ENCODE measurements around the gene CNTN4.
"Not testable (repeated sequence)": the region's sequence is repeated elsewhere in the genome, so short reads cannot be mapped to it uniquely, and the experiment has no call there.

CNTN4 gene

GRCh38 chr3:2098398-2099027 lies at the start of gene CNTN4:
Gene CNTN4, plus strand, starts transcription at chr3:2098866.
- H3K36me3 ChIP-seq (ENCODE audit: control insufficient read depth in 1 of 2, insufficient read depth in 2 of 2, low read length in 2 of 2): no peaks in the 10 kb centered on the region
- H3K27me3 ChIP-seq (ENCODE audit: control insufficient read depth in 1 of 2, insufficient read depth in 2 of 2, low read length in 2 of 2): peaks cover 0 to 18% of the 10 kb centered on the region in 2 donors
- peak within 1 kb of the TSS; percentile 35 to 58 for H3K4me3 ChIP-seq (ENCODE audit: low read depth in 1 of 2, low read length in 2 of 2)
- no peak within 1 kb of the TSS for H3K9ac ChIP-seq (ENCODE audit: low read depth in 1 of 2, low read length in 2 of 2)
- peaks cover 0 to 8% of the 10 kb centered on the region in 2 donors for H3K4me1 ChIP-seq (ENCODE audit: control insufficient read depth in 1 of 2, insufficient read depth in 2 of 2, low read length in 2 of 2)
- peak within 1 kb of the TSS; percentile 20 for H3K27ac ChIP-seq (ENCODE audit: low read depth, low read length)
- H3K9me3 ChIP-seq (ENCODE audit: control insufficient read depth in 1 of 2, low read length in 2 of 2): no peaks in the 10 kb centered on the region

- H3K9ac ChIP-seq (ENCODE audit: low read depth in 1 of 2, low read length in 2 of 2): no peak overlapping the region
- H3K27ac ChIP-seq (ENCODE audit: low read depth, low read length): no peak overlapping the region
- H3K4me3 ChIP-seq (ENCODE audit: low read depth in 1 of 2, low read length in 2 of 2): no peak overlapping the region
- H3K4me1 ChIP-seq (ENCODE audit: control insufficient read depth in 1 of 2, insufficient read depth in 2 of 2, low read length in 2 of 2): no peaks in the 10 kb centered on the region
- no peaks in the 10 kb centered on the region for H3K36me3 ChIP-seq (ENCODE audit: control insufficient read depth in 1 of 2, insufficient read depth in 2 of 2, low read length in 2 of 2)
- peaks cover 2 to 6% of the 10 kb centered on the region in 2 donors for H3K9me3 ChIP-seq (ENCODE audit: control insufficient read depth in 1 of 2, low read length in 2 of 2)
- no peaks in the 10 kb centered on the region for H3K27me3 ChIP-seq (ENCODE audit: control insufficient read depth in 1 of 2, insufficient read depth in 2 of 2, low read length in 2 of 2)
These were observed 37.3 kb upstream of the CNTN4 start for GRCh38 chr3:2061360-2061759.

- Histone ChIP-seq H3K36me3 (ENCODE audit: control insufficient read depth in 1 of 2, insufficient read depth in 2 of 2, low read length in 2 of 2) (no peaks in the 10 kb centered on the region), H3K9ac (ENCODE audit: low read depth in 1 of 2, low read length in 2 of 2) (no peak overlapping the region), H3K9me3 (ENCODE audit: control insufficient read depth in 1 of 2, low read length in 2 of 2) (no peaks in the 10 kb centered on the region), H3K27ac (ENCODE audit: low read depth, low read length) (no peak overlapping the region), H3K4me3 (ENCODE audit: low read depth in 1 of 2, low read length in 2 of 2) (no peak overlapping the region), H3K27me3 (ENCODE audit: control insufficient read depth in 1 of 2, insufficient read depth in 2 of 2, low read length in 2 of 2) (no peaks in the 10 kb centered on the region), H3K4me1 (ENCODE audit: control insufficient read depth in 1 of 2, insufficient read depth in 2 of 2, low read length in 2 of 2) (no peaks in the 10 kb centered on the region)
These were observed 27.1 kb upstream of the CNTN4 start for GRCh38 chr3:2071531-2071930.

- H3K36me3 ChIP-seq (ENCODE audit: control insufficient read depth in 1 of 2, insufficient read depth in 2 of 2, low read length in 2 of 2): no peaks in the 10 kb centered on the region
- no peak overlapping the region for H3K9ac ChIP-seq (ENCODE audit: low read depth in 1 of 2, low read length in 2 of 2)
- H3K4me1 ChIP-seq (ENCODE audit: control insufficient read depth in 1 of 2, insufficient read depth in 2 of 2, low read length in 2 of 2): no peaks in the 10 kb centered on the region
- H3K4me3 ChIP-seq (ENCODE audit: low read depth in 1 of 2, low read length in 2 of 2): no peak overlapping the region
- H3K9me3 ChIP-seq (ENCODE audit: control insufficient read depth in 1 of 2, low read length in 2 of 2): peaks cover 0 to 3% of the 10 kb centered on the region in 2 donors
- H3K27ac ChIP-seq (ENCODE audit: low read depth, low read length): no peak overlapping the region
- no peaks in the 10 kb centered on the region for H3K27me3 ChIP-seq (ENCODE audit: control insufficient read depth in 1 of 2, insufficient read depth in 2 of 2, low read length in 2 of 2)
These were observed 19.8 kb upstream of the CNTN4 start for GRCh38 chr3:2078821-2079220.

GRCh38 chr3:2082871-2083480 lies 15.7 kb upstream of the CNTN4 start:
- Histone ChIP-seq H3K4me3 (ENCODE audit: low read depth in 1 of 2, low read length in 2 of 2) (no peak overlapping the region), H3K36me3 (ENCODE audit: control insufficient read depth in 1 of 2, insufficient read depth in 2 of 2, low read length in 2 of 2) (no peaks in the 10 kb centered on the region), H3K9me3 (ENCODE audit: control insufficient read depth in 1 of 2, low read length in 2 of 2) (peaks cover 0 to 3% of the 10 kb centered on the region in 2 donors), H3K27me3 (ENCODE audit: control insufficient read depth in 1 of 2, insufficient read depth in 2 of 2, low read length in 2 of 2) (no peaks in the 10 kb centered on the region), H3K4me1 (ENCODE audit: control insufficient read depth in 1 of 2, insufficient read depth in 2 of 2, low read length in 2 of 2) (no peaks in the 10 kb centered on the region), H3K27ac (ENCODE audit: low read depth, low read length) (no peak overlapping the region), H3K9ac (ENCODE audit: low read depth in 1 of 2, low read length in 2 of 2) (no peak overlapping the region)

- not testable (repeated sequence) for H3K36me3 ChIP-seq (ENCODE audit: control insufficient read depth in 1 of 2, insufficient read depth in 2 of 2, low read length in 2 of 2); H3K4me3 ChIP-seq (ENCODE audit: low read depth in 1 of 2, low read length in 2 of 2); H3K9ac ChIP-seq (ENCODE audit: low read depth in 1 of 2, low read length in 2 of 2); H3K27me3 ChIP-seq (ENCODE audit: control insufficient read depth in 1 of 2, insufficient read depth in 2 of 2, low read length in 2 of 2); H3K27ac ChIP-seq (ENCODE audit: low read depth, low read length); H3K4me1 ChIP-seq (ENCODE audit: control insufficient read depth in 1 of 2, insufficient read depth in 2 of 2, low read length in 2 of 2); H3K9me3 ChIP-seq (ENCODE audit: control insufficient read depth in 1 of 2, low read length in 2 of 2)
These were observed 15.1 kb upstream of the CNTN4 start for GRCh38 chr3:2083558-2083957.

- Histone ChIP-seq H3K9me3 (ENCODE audit: control insufficient read depth in 1 of 2, low read length in 2 of 2) (no peaks in the 10 kb centered on the region), H3K36me3 (ENCODE audit: control insufficient read depth in 1 of 2, insufficient read depth in 2 of 2, low read length in 2 of 2) (no peaks in the 10 kb centered on the region), H3K27ac (ENCODE audit: low read depth, low read length) (no peak overlapping the region), H3K27me3 (ENCODE audit: control insufficient read depth in 1 of 2, insufficient read depth in 2 of 2, low read length in 2 of 2) (no peaks in the 10 kb centered on the region), H3K4me3 (ENCODE audit: low read depth in 1 of 2, low read length in 2 of 2) (no peak overlapping the region), H3K4me1 (ENCODE audit: control insufficient read depth in 1 of 2, insufficient read depth in 2 of 2, low read length in 2 of 2) (no peaks in the 10 kb centered on the region), H3K9ac (ENCODE audit: low read depth in 1 of 2, low read length in 2 of 2) (no peak overlapping the region)
These were observed 8.4 kb upstream of the CNTN4 start for GRCh38 chr3:2090095-2090911.

- Histone ChIP-seq H3K27ac (ENCODE audit: low read depth, low read length) (no peak overlapping the region), H3K36me3 (ENCODE audit: control insufficient read depth in 1 of 2, insufficient read depth in 2 of 2, low read length in 2 of 2) (no peaks in the 10 kb centered on the region), H3K9ac (ENCODE audit: low read depth in 1 of 2, low read length in 2 of 2) (no peak overlapping the region), H3K4me1 (ENCODE audit: control insufficient read depth in 1 of 2, insufficient read depth in 2 of 2, low read length in 2 of 2) (peaks cover 0 to 2% of the 10 kb centered on the region in 2 donors), H3K9me3 (ENCODE audit: control insufficient read depth in 1 of 2, low read length in 2 of 2) (no peaks in the 10 kb centered on the region), H3K4me3 (ENCODE audit: low read depth in 1 of 2, low read length in 2 of 2) (no peak overlapping the region), H3K27me3 (ENCODE audit: control insufficient read depth in 1 of 2, insufficient read depth in 2 of 2, low read length in 2 of 2) (peaks cover 0 to 5% of the 10 kb centered on the region in 2 donors)
These were observed 5.9 kb upstream of the CNTN4 start for GRCh38 chr3:2092758-2093157.

GRCh38 chr3:2094941-2095340 lies 3.7 kb upstream of the CNTN4 start:
- peaks cover 0 to 8% of the 10 kb centered on the region in 2 donors for H3K4me1 ChIP-seq (ENCODE audit: control insufficient read depth in 1 of 2, insufficient read depth in 2 of 2, low read length in 2 of 2)
- no peaks in the 10 kb centered on the region for H3K36me3 ChIP-seq (ENCODE audit: control insufficient read depth in 1 of 2, insufficient read depth in 2 of 2, low read length in 2 of 2)
- peaks cover 0 to 12% of the 10 kb centered on the region in 2 donors for H3K27me3 ChIP-seq (ENCODE audit: control insufficient read depth in 1 of 2, insufficient read depth in 2 of 2, low read length in 2 of 2)
- no peak overlapping the region for H3K9ac ChIP-seq (ENCODE audit: low read depth in 1 of 2, low read length in 2 of 2)
- H3K9me3 ChIP-seq (ENCODE audit: control insufficient read depth in 1 of 2, low read length in 2 of 2): no peaks in the 10 kb centered on the region
- no peak overlapping the region for H3K4me3 ChIP-seq (ENCODE audit: low read depth in 1 of 2, low read length in 2 of 2)
- H3K27ac ChIP-seq (ENCODE audit: low read depth, low read length): no peak overlapping the region

GRCh38 chr3:2096216-2096615 lies 2.5 kb upstream of the CNTN4 start:
- no peak overlapping the region for H3K9ac ChIP-seq (ENCODE audit: low read depth in 1 of 2, low read length in 2 of 2)
- H3K27me3 ChIP-seq (ENCODE audit: control insufficient read depth in 1 of 2, insufficient read depth in 2 of 2, low read length in 2 of 2): peaks cover 0 to 18% of the 10 kb centered on the region in 2 donors
- H3K27ac ChIP-seq (ENCODE audit: low read depth, low read length): no peak overlapping the region
- no peaks in the 10 kb centered on the region for H3K9me3 ChIP-seq (ENCODE audit: control insufficient read depth in 1 of 2, low read length in 2 of 2)
- no peaks in the 10 kb centered on the region for H3K36me3 ChIP-seq (ENCODE audit: control insufficient read depth in 1 of 2, insufficient read depth in 2 of 2, low read length in 2 of 2)
- peaks cover 0 to 8% of the 10 kb centered on the region in 2 donors for H3K4me1 ChIP-seq (ENCODE audit: control insufficient read depth in 1 of 2, insufficient read depth in 2 of 2, low read length in 2 of 2)
- H3K4me3 ChIP-seq (ENCODE audit: low read depth in 1 of 2, low read length in 2 of 2): no peak overlapping the region
